Muscle layer of colon (tissue), 2 donors: ENCODE data around the gene TMEM72.

Experiments used
- H3K27ac ChIP-seq: one replicate; pipeline ENCODE4 v1.7.0; 2013; ENCODE audit warnings: low read depth, mild to moderate bottlenecking, low read length, moderate library complexity
- H3K27me3 ChIP-seq, 2 donors: one replicate each; pipeline ENCODE4 v1.7.0; 2013; ENCODE audit warnings: low read length in 2 of 2, mild to moderate bottlenecking in 2 of 2; ENCODE audit not compliant: insufficient read depth in 2 of 2, control insufficient read depth in 1 of 2
- H3K36me3 ChIP-seq: one replicate; pipeline ENCODE4 v1.7.0; 2013; ENCODE audit warnings: mild to moderate bottlenecking, low read length; ENCODE audit not compliant: insufficient read depth
- H3K4me1 ChIP-seq: one replicate; pipeline ENCODE4 v1.7.0; 2013; ENCODE audit warnings: mild to moderate bottlenecking, low read length; ENCODE audit not compliant: insufficient read depth
- H3K4me3 ChIP-seq, 2 donors: one replicate each; pipeline ENCODE4 v1.7.0; 2013; ENCODE audit warnings: low read length in 2 of 2, low read depth in 1 of 2, mild to moderate bottlenecking in 1 of 2, moderate library complexity in 1 of 2
- H3K9ac ChIP-seq: one replicate; pipeline ENCODE4 v1.7.0; 2013; ENCODE audit warnings: low read length
- H3K9me3 ChIP-seq: one replicate; pipeline ENCODE4 v1.7.0; 2013; ENCODE audit warnings: mild to moderate bottlenecking, low read length
- donor health status: abdominal sarcoma.
- donor health status: Adenocarcinoma of cecum.

TMEM72 gene

DNA sequence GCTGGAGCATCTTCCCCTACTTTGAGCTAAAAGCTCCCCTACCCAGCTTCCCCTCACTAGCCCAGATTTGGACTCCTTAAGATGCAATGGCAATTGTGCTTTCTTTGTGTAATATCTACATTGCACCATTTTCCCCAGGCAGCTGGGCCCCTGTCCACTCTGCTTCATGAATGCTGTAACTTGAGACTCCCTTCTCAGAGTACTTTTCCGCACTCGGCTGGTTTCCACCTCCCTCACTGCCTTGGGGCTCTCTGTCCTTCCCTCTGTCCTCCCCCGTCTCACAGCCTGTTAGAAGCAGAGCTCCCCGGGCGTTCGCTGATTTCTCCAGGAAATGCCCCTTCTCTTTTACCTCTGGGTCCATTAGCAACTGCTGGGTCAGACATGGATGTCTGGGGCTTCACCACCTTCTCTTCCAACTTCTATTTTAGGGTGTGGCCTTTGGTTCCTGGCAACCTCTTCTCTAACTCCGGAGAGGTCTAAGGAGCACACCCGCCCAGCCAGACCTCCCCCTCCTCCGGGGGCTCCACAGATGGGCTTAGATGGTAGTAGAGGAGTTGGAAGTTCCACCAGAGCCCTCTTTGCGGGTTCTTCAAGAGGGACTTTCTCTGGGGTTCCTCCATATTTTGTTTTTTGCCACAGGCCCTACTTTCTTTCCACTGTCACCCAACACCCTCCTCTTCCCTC is 2.9 kb upstream of the TMEM72 start:
- Histone ChIP-seq H3K9me3 (no peaks in the 10 kb centered on the region), H3K27ac (no peak overlapping the region), H3K36me3 (no peaks in the 10 kb centered on the region), H3K27me3 (no peaks in the 10 kb centered on the region), H3K4me3 (no peak overlapping the region), H3K4me1 (no peaks in the 10 kb centered on the region), H3K9ac (no peak overlapping the region)

DNA sequence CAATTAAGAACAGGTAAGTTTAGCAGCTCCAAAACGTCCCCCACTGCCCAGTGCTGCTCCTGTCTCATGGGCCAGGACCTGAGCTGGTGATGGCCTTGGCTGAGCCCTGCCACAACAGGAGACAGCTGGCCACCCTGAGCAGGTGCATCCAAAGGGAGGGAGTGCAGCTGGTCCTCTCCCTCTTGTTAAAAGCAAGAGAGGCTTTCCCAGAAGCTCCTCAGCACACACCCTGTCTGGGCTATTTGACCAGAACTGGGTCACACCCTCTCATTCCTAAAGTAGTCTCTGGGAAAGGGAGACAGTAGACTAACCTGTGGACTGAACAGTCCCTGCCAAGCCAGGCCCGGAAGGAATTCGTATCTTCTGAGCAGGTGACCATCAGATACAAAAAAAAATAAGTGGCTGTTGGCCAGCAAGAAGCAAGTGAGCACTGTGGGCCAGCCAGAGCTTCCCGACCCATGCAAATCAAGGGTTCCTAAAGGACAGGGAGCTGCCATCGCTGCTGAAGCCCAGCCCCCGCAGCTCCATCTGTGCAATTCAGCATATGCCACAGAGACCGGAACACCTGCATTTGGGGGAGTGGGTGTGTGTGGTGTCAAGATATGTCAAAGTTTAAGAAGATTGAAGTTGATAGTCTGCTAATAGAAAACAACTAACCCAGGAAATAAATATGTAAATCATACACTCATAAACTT is 2.1 kb upstream of the TMEM72 start:
- H3K36me3 ChIP-seq: no peaks in the 10 kb centered on the region
- no peak overlapping the region for H3K27ac ChIP-seq
- H3K4me3 ChIP-seq: no peak overlapping the region
- no peaks in the 10 kb centered on the region for H3K9me3 ChIP-seq
- no peak overlapping the region for H3K9ac ChIP-seq
- H3K27me3 ChIP-seq: no peaks in the 10 kb centered on the region
- H3K4me1 ChIP-seq: no peaks in the 10 kb centered on the region

DNA sequence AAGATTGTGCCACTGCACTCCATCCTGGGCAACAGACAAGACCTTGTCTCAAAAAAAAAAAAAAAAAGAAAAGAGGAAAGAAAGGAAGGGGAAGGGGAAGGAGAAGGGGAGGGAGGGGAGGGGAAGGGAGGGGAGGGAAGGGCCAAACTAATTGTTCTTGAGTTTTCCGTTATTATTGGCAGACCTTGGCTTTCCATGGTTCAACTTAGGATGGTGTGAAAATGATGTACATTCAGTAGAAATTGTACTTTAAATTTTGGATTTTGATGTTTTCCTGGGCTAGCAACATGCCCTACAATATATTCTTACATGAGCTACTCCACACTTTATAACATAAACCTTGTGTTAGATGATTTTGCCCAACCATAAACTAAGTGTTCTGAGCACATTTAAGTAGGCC is 1.2 kb upstream of the TMEM72 start:
- H3K27ac ChIP-seq: no peak overlapping the region
- H3K9ac ChIP-seq: no peak overlapping the region
- H3K9me3 ChIP-seq: no peaks in the 10 kb centered on the region
- H3K4me1 ChIP-seq: no peaks in the 10 kb centered on the region
- no peaks in the 10 kb centered on the region for H3K36me3 ChIP-seq
- no peaks in the 10 kb centered on the region for H3K27me3 ChIP-seq
- no peak overlapping the region for H3K4me3 ChIP-seq

DNA sequence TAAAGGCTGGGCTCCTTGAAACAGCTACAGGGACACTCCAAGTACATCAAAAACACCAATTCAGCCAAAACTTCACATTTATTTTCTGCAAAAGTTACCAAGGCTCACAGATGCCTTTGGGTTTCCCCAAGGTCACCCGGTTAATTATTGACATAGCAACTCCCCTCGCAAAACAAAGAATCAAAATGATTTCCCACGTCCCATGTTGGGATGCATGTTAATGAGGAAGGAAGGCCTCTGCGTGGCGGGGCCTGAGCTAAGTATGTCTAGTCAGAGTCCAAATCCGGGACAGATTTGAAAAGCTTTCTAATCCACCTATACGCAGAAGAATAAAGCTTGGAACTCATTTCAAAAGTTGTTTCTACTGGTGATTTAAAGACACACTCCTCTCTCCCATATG is 535 bp upstream of the TMEM72 start:
- Histone ChIP-seq H3K4me3 (no peak overlapping the region), H3K36me3 (no peaks in the 10 kb centered on the region), H3K9ac (no peak overlapping the region)

DNA sequence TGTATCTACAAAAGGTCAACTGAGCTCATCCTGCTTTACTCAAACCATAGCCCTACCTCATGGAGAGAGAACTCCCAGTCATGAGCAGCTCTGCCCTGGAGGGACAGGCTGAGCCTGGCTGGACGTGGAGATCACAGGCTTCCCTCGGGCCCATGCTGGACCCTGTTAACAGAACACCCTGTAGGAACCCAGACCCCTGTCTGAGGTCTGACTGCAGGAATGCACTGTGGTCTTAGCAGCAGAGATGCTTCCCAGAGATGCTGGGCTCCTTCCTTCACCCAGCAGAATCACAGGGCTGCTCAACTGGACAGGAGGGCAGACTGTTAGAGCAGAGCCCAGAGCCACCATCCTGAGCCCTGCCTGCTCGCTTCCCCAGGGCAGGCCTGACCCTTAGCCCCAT is 814 bp downstream of the TMEM72 start:
- no peak overlapping the region for H3K27ac ChIP-seq
- H3K9ac ChIP-seq: no peak overlapping the region

More for the DNA sequence above, 535 bp upstream of the TMEM72 start:
- Histone ChIP-seq H3K27me3 (no peaks in the 10 kb centered on the region), H3K4me1 (no peaks in the 10 kb centered on the region), H3K9me3 (no peaks in the 10 kb centered on the region), H3K27ac (no peak overlapping the region)

DNA sequence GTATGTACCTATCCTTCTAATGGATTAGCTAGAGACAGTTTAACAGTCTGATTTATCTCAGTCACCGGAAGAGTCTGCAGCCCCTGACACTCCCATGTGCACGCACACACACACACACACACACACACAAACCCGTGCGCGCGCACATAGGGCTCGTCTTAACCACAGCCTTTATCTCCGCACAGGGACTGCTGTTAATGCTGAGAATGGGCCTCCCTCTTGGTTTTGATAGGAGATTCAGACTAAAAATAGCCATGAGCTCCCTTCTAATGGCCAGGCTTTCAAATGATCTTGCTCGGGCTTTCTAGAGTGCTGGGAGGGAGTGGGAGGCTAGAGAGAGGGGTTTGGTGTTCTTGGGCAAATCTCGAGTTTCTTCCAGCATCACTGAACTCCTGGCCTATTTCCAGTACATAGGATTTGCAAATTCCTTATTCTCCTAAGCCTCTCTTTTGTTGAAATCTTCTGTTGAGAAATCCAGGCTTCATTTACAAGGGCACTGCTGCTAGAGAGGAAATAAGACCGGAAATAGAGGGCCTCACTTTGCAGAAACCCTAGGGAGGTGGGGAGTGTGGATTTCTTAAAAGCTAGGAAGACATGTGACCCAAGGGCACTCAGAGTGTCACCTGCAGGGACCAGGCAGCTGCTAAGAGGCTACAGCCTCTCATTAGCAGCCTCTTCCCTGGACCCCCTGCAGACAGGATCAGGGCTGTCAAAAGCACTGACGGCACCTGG is 2.4 kb downstream of the TMEM72 start:
- Histone ChIP-seq H3K4me1 (no peaks in the 10 kb centered on the region), H3K27me3 (no peaks in the 10 kb centered on the region), H3K27ac (no peak overlapping the region), H3K36me3 (no peaks in the 10 kb centered on the region), H3K9ac (no peak overlapping the region), H3K4me3 (no peak overlapping the region), H3K9me3 (no peaks in the 10 kb centered on the region)

More for the DNA sequence above, 814 bp downstream of the TMEM72 start:
- Histone ChIP-seq H3K4me1 (no peaks in the 10 kb centered on the region), H3K4me3 (no peak overlapping the region), H3K9me3 (no peaks in the 10 kb centered on the region), H3K27me3 (no peaks in the 10 kb centered on the region), H3K36me3 (no peaks in the 10 kb centered on the region)

DNA sequence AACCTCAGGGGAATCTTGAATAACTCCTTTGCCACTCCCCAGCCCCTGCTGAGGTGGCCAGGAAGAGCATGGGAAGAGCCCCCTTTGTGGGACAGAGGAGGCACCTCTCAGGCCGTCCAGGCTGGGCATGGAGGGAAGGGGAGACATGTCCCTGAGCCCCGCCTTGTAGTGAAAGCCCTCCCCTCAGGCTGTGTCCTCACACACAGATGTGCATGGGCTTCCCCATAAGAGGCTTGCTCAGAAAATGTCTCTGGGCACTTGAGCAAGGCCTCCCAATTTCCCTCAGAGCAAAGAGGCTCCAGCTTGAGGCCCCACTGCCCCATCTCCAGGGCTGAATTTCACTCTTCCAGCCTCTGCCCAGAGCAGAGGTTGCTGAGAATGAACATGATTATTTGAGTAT is 3.8 kb downstream of the TMEM72 start:
- Histone ChIP-seq H3K4me3 (no peak overlapping the region), H3K36me3 (no peaks in the 10 kb centered on the region), H3K9ac (no peak overlapping the region), H3K9me3 (no peaks in the 10 kb centered on the region), H3K27me3 (no peaks in the 10 kb centered on the region), H3K4me1 (no peaks in the 10 kb centered on the region), H3K27ac (no peak overlapping the region)

DNA sequence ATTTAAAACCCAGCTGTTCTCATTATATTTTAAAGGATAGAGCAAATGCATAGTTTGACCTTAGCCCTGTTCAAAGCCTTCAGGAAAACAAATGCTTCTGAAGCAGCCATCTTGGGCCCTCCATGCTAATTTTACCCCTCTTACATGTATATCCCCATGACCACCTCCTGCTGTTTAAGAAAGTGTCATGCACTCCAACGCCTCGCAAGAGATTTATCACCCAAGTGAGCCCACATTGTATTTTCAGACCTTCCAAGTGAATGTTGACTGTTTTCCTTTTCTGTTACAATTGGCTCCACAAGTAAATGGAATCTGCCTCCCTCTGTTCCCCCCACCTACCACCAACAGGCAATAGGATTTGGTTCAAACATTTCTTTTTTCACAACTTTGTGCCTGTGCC is 5.3 kb downstream of the TMEM72 start:
- no peak overlapping the region for H3K9ac ChIP-seq

DNA sequence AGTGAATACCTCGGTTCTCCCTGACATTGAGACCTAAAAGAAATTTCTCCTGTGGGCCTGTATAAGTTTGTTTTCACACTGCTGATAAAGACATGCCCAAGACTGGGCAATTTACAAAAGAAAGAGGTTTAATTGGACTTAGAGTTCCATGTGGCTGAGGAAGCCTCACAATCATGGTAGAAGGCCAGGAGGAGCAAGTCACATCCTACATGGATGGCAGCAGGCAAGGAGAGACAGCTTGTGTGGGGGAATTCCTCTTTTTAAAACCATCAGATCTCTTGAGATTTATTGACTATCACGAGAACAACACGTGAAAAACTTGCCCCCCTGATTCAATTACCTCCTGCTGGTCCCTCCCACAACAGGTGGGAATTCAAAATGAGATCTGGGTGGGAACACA is 6.7 kb downstream of the TMEM72 start:
- no peaks in the 10 kb centered on the region for H3K36me3 ChIP-seq
- no peak overlapping the region for H3K4me3 ChIP-seq
- no peaks in the 10 kb centered on the region for H3K27me3 ChIP-seq
- H3K9me3 ChIP-seq: no peaks in the 10 kb centered on the region
- no peak overlapping the region for H3K27ac ChIP-seq
- no peak overlapping the region for H3K9ac ChIP-seq
- no peaks in the 10 kb centered on the region for H3K4me1 ChIP-seq

More for the DNA sequence above, 5.3 kb downstream of the TMEM72 start:
- no peak overlapping the region for H3K4me3 ChIP-seq
- H3K4me1 ChIP-seq: no peaks in the 10 kb centered on the region
- H3K36me3 ChIP-seq: no peaks in the 10 kb centered on the region
- H3K9me3 ChIP-seq: no peaks in the 10 kb centered on the region
- no peak overlapping the region for H3K27ac ChIP-seq
- H3K27me3 ChIP-seq: no peaks in the 10 kb centered on the region

DNA sequence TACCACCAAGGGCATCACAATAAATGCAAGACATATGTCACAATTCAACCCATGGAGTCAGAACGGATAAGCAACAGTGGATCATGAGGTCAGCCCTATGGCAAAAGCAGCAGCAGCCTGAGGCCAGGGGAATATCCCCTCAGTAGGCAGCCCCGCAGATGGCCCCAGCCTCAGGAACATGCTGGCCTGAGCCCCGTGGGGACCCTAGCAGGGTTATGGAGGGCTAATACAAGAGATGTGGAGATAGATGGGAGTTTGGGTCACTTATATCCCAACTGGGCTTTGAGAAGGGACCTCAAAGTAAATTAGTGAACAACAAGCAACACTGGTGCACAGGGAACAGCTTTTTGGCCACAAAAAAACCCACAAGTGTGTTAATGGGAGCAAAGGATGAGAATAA is 9.1 kb downstream of the TMEM72 start:
- no peaks in the 10 kb centered on the region for H3K4me1 ChIP-seq
- H3K4me3 ChIP-seq: no peak overlapping the region
- no peaks in the 10 kb centered on the region for H3K27me3 ChIP-seq
- H3K9me3 ChIP-seq: no peaks in the 10 kb centered on the region
- H3K27ac ChIP-seq: no peak overlapping the region
- no peak overlapping the region for H3K9ac ChIP-seq
- no peaks in the 10 kb centered on the region for H3K36me3 ChIP-seq

DNA sequence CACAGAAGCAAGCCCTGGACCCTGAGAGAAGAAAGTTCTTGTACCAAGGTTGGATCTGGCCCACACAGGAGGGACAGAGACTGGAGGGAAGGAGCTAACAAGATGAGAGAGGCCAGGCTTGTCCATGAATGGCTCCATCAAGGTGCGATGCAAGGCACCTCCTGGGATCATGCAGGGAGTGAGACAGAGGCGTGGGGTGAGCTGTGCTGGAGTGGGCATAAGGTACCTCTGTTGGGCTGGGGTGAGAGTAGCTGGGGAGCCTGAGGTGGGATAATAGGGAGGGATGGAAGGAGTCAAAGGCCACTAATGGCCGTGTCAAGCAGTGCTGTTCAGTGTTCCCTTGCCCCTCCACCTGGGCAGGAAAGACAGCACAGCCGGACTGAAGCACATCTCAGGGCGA is 9.9 kb downstream of the TMEM72 start:
- H3K4me1 ChIP-seq: no peaks in the 10 kb centered on the region
- no peaks in the 10 kb centered on the region for H3K27me3 ChIP-seq
- H3K4me3 ChIP-seq: no peak overlapping the region
- H3K36me3 ChIP-seq: no peaks in the 10 kb centered on the region
- H3K9me3 ChIP-seq: no peaks in the 10 kb centered on the region
- H3K27ac ChIP-seq: no peak overlapping the region
- no peak overlapping the region for H3K9ac ChIP-seq
